ENCODE results near the gene SERPINE3. TPM values are rescaled to one million over a fixed set of nuclear protein-coding genes. Genes with fewer than 3 reads are reported as not detected.

SERPINE3 gene
- polyA plus RNA-seq, 1 experiment: not detected

GRCh38 chr13:51357928-51358595 is 18.6 kb downstream of the SERPINE3 start:
- no peaks in the 10 kb centered on the region for H3K27me3 ChIP-seq (ENCODE audit: control insufficient read depth, insufficient read depth, low read length)
- no peak for DNase-seq (ENCODE audit: low read depth, low spot score)
- no peak overlapping the region for H3K27ac ChIP-seq (ENCODE audit: low read depth, low read length)
- CTCF ChIA-PET: interaction anchor here (0.6 to 1.0 kb wide), 2 partner anchors 42 to 272 kb away, joined by 3 to 5 read pairs; no protein-coding TSS in a partner anchor
- H3K4me3 ChIP-seq (ENCODE audit: low read depth, low read length): no peak overlapping the region
- no peaks in the 10 kb centered on the region for H3K9me3 ChIP-seq (ENCODE audit: control insufficient read depth, insufficient read depth, low read length)
- TF ChIP-seq, protein P1, sequence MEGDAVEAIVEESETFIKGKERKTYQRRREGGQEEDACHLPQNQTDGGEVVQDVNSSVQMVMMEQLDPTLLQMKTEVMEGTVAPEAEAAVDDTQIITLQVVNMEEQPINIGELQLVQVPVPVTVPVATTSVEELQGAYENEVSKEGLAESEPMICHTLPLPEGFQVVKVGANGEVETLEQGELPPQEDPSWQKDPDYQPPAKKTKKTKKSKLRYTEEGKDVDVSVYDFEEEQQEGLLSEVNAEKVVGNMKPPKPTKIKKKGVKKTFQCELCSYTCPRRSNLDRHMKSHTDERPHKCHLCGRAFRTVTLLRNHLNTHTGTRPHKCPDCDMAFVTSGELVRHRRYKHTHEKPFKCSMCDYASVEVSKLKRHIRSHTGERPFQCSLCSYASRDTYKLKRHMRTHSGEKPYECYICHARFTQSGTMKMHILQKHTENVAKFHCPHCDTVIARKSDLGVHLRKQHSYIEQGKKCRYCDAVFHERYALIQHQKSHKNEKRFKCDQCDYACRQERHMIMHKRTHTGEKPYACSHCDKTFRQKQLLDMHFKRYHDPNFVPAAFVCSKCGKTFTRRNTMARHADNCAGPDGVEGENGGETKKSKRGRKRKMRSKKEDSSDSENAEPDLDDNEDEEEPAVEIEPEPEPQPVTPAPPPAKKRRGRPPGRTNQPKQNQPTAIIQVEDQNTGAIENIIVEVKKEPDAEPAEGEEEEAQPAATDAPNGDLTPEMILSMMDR (IDR thresholded peaks at IDR 0.05; ENCODE audit: low read depth, low read length): no peak
- POLR2A ChIA-PET: no interaction called here

DNA sequence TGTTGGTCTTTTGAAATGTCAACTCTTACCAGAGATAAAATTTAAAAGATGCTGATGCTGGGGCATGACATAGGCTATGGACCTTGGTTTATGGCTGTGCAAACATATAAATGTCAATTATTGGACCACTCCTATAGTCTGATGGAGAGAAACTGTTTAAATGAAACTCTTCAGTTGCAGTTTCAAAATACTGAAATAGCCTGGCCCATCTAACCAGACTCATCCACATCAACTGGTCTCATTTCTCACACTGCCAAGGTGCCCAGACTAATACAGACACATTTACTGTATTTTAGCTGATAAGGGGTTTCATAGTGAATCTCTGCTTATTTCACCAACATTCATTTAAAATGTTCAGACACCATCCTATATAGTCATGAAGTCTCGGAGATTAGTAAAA is 19.9 kb downstream of the SERPINE3 start:
- ChIA-PET POLR2A (no interaction called here), CTCF (interaction anchor here (0.6 kb wide), 1 partner anchor 73 kb away, joined by 3 read pairs; no protein-coding TSS in a partner anchor)

DNA sequence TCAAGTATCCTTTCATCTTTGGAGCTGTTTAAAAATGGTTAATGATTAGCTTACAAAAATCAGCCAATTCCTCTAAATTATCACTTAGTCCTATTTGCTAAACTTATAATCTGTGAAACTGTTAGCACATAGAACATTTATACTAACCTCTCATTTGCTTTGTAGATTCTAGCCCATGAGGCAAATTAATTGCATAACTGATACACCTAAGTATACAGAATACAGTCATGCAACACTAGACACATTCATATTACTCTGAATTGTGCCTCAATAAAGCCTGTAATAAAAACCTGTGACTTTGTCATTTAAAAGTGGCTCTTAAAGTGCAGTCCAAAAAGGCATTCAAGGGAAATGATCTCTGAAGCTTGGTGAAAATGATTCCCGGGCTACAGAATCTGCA is 21.0 kb downstream of the SERPINE3 start:
- DNase-seq (ENCODE audit: low read depth, low spot score): no peak
- ChIA-PET POLR2A (no interaction called here), CTCF (no interaction called here)
- H3K4me3 ChIP-seq (ENCODE audit: low read depth, low read length): no peak overlapping the region
- H3K27me3 ChIP-seq (ENCODE audit: control insufficient read depth, insufficient read depth, low read length): no peaks in the 10 kb centered on the region
- no peaks in the 10 kb centered on the region for H3K9me3 ChIP-seq (ENCODE audit: control insufficient read depth, insufficient read depth, low read length)
- TF ChIP-seq, protein P1 (IDR thresholded peaks at IDR 0.05; ENCODE audit: low read depth, low read length): no peak
- no peak overlapping the region for H3K27ac ChIP-seq (ENCODE audit: low read depth, low read length)

More for the DNA sequence above, 19.9 kb downstream of the SERPINE3 start:
- no peaks in the 10 kb centered on the region for H3K9me3 ChIP-seq (ENCODE audit: control insufficient read depth, insufficient read depth, low read length)
- no peak overlapping the region for H3K27ac ChIP-seq (ENCODE audit: low read depth, low read length)
- TF ChIP-seq, protein P1 (IDR thresholded peaks at IDR 0.05; ENCODE audit: low read depth, low read length): no peak
- no peak overlapping the region for H3K4me3 ChIP-seq (ENCODE audit: low read depth, low read length)
- H3K27me3 ChIP-seq (ENCODE audit: control insufficient read depth, insufficient read depth, low read length): no peaks in the 10 kb centered on the region
- DNase-seq (ENCODE audit: low read depth, low spot score): no peak

DNA sequence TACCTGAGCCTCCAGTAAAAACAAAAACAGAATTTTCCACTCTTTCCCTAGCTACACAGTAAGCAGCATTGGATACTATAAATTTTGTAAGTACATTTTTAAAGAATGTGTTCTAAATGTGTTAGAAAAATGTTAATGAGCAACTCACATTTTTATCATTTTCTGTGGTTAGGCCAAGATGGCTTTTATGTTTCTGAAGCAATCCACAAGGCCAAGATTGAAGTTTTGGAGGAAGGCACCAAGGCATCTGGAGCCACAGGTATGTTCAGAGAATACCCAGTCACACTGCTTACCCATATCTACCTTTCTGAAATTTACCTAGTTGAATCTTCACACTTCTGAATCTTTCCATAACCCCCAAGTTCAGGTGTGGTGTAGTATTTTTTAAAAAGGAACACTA is 21.6 kb downstream of the SERPINE3 start:
- ChIA-PET CTCF (no interaction called here), POLR2A (no interaction called here)
- Histone ChIP-seq H3K27ac (ENCODE audit: low read depth, low read length) (no peak overlapping the region), H3K9me3 (ENCODE audit: control insufficient read depth, insufficient read depth, low read length) (no peaks in the 10 kb centered on the region), H3K4me3 (ENCODE audit: low read depth, low read length) (no peak overlapping the region), H3K27me3 (ENCODE audit: control insufficient read depth, insufficient read depth, low read length) (no peaks in the 10 kb centered on the region)
- no peak for DNase-seq (ENCODE audit: low read depth, low spot score)
- TF ChIP-seq, protein P1 (IDR thresholded peaks at IDR 0.05; ENCODE audit: low read depth, low read length): no peak

- Histone ChIP-seq H3K4me3 (ENCODE audit: low read depth, low read length) (no peak overlapping the region), H3K27me3 (ENCODE audit: control insufficient read depth, insufficient read depth, low read length) (no peaks in the 10 kb centered on the region), H3K9me3 (ENCODE audit: control insufficient read depth, insufficient read depth, low read length) (no peaks in the 10 kb centered on the region), H3K27ac (ENCODE audit: low read depth, low read length) (no peak overlapping the region)
- POLR2A ChIA-PET: no interaction called here
- CTCF ChIA-PET: interaction anchor here (1.4 kb wide), 1 partner anchor 77 kb away, joined by 7 read pairs; no protein-coding TSS in a partner anchor
- TF ChIP-seq, protein P1 (IDR thresholded peaks at IDR 0.05; ENCODE audit: low read depth, low read length): no peak
- DNase-seq (ENCODE audit: low read depth, low spot score): no peak
Observed at GRCh38 chr13:51363625-51364024, 24.1 kb downstream of the SERPINE3 start.

Measured in AG04450 (cell line).